ENCODE data around the gene CORO2A.

DNA sequence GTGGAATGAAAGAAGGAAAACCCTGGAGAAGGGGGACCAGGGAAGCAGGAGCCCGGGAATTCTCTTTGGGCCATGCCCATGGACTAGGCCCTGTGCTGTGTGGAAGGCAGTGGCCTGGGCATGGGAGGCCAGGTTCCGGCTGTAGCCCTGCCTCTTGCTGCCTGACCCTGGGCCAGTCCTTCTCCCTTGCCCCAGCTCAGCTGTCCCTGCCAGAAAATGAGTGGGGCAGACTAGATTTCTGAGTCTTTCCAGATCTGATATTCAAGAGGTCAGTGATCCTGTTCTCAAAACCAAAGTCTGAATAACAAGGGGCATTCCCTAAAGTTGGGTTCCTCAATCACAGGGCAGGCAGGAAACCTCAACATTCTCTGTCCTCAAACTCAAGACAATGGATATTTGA is 24.8 kb upstream of the CORO2A start:
- TF ChIP-seq CTCF (IDR thresholded peaks at IDR 0.05): no peak
- no peak for TF ChIP-seq POLR2A (IDR thresholded peaks at IDR 0.05)

Measured in prostate gland (tissue), 2 donors.